ENCODE measurements around the gene TMEM150C.

DNA sequence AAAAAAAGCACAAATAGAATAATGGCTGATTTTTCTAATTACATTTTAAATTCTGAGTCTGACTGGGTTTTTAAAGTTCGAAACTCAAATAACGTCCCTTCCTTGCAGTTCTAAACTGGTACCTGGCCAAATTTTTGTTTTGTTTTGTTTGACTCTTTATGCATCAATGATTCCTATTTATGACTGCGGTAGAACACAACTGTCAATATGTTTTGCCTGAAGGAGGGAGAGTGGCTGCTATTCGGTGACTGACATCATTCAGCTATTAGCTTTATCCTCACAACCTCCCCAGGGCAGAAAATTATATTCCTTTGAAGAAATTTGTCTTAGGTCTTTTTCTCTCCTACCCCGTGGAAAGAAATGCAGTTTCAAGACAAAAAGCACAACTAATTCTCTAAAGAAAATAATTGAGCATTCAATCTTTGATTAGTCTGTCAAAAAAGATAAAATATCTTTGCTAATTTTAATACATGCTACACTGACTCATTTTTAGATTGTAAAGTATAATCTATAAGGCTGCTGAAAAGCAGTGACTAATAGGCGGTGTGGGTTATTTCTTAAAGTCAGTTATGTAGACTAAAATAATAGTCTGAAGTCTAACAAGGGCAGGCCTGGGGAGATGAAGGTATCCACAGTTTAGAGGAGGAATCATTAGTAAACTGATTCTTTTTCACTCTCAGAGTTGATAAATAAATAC is 61.9 kb downstream of the TMEM150C start:
- TF ChIP-seq, protein P1, sequence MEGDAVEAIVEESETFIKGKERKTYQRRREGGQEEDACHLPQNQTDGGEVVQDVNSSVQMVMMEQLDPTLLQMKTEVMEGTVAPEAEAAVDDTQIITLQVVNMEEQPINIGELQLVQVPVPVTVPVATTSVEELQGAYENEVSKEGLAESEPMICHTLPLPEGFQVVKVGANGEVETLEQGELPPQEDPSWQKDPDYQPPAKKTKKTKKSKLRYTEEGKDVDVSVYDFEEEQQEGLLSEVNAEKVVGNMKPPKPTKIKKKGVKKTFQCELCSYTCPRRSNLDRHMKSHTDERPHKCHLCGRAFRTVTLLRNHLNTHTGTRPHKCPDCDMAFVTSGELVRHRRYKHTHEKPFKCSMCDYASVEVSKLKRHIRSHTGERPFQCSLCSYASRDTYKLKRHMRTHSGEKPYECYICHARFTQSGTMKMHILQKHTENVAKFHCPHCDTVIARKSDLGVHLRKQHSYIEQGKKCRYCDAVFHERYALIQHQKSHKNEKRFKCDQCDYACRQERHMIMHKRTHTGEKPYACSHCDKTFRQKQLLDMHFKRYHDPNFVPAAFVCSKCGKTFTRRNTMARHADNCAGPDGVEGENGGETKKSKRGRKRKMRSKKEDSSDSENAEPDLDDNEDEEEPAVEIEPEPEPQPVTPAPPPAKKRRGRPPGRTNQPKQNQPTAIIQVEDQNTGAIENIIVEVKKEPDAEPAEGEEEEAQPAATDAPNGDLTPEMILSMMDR (conservative IDR thresholded peaks at IDR 0.05; ENCODE audit: low read length) = no peak
- no peak for TF ChIP-seq EZH2phosphoT487 (IDR thresholded peaks at IDR 0.05; ENCODE audit: borderline replicate concordance)

Measured in Loucy (cell line).